Urothelium cell line (cell line): Measurements from ENCODE around the gene FAM228B.
"Not testable (repeated sequence)": the region's sequence is repeated elsewhere in the genome, so short reads cannot be mapped to it uniquely, and the experiment has no call there.

Experiments
- DNase-seq: peaks from one replicate; pipeline ENCODE4 v3.0.0; 2011; ENCODE audit warnings: low spot score, mixed read lengths
- FAIRE-seq: peaks from 2 replicates; lab custom pipeline; 2011; peaks lifted over from hg19 to GRCh38; lab: Jason Lieb, UNC

Gene FAM228B

DNA sequence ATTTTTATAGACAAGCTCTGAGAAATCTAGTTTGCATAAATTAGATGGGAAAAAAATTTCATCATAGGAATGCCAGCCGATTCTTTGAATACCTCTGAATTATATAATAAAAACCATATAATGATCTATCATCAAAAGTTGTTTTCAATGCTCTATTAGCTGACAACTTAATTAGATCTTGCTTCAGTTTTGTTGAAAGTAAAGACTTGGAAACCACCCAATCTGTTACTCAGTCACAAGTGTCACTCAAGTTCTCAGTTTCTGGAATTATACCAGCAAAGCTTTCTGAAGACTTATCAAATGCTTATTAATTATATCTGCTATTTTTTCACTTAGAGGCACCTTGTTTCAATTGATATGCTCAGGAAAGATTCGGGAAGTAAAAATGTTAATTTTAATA is 21.3 kb upstream of the FAM228B start:
- FAIRE-seq = no peak

DNA sequence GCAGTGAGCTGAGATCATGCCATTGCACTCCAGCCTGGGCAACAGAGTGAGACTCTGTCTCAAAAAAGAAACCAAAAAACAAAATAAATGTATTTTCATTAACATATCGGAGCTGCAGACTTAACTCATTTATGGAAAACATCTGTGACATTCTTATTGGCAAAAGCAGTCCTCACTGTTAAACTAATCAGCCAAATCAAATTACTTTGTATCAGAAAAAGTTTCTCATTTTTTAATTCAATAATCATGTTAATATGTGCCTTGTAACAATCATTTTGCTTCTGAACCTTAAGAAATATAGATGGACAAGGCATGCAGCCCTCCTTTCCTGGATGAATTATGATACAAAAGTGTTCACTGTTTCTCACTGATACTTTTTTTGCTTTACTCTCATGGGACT is 20.6 kb upstream of the FAM228B start:
- FAIRE-seq (no peak), DNase-seq (no peak)

More for the DNA sequence above, 21.3 kb upstream of the FAM228B start:
- DNase-seq = no peak

DNA sequence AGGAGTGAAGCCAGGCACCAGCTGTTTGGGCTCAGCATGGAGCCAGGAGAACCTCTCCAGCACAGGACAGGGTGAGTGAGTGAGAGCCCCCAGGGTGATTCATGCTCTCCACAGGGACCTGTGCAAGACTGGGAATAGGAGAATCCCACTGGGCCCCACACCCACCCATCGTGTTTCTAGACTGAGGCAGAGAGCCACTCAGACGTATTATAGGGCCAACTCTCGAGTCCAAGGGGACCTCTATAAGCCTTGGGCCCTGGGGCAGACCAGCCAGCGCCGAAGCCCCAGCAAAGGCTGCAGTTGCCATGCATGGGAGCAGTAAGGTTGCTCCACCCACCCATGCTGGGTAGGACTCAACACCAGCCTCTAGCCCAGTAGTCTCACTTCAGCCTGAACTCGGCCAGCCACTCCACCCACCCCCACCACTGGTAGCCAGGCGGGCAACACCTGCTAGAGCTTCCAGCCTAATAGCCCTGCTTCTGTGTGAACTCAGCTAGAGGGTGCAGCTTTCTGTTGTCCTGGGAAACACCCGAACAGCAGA is 19.1 kb upstream of the FAM228B start:
- DNase-seq (no peak), FAIRE-seq (peak; percentile 30)

DNA sequence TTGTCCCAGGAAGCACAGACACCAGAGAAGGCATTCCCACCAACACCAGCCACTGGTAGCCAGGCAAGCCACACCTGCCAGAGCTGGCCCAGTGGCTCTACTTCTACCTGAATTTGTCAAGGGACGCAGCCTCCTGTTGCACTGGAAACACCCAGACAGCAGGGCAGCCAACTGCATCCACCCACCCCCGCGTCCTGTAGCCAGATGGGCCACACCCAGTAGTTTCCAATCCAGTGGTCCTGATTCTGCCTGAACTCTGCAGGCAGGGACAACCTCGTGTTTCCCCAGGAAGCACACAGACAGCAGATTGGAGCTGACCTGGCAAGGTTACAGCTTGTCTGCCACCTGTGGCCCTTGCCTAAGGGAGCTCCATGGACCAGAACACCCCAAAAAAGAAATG is 18.4 kb upstream of the FAM228B start:
- DNase-seq = no peak
- FAIRE-seq = no peak

DNA sequence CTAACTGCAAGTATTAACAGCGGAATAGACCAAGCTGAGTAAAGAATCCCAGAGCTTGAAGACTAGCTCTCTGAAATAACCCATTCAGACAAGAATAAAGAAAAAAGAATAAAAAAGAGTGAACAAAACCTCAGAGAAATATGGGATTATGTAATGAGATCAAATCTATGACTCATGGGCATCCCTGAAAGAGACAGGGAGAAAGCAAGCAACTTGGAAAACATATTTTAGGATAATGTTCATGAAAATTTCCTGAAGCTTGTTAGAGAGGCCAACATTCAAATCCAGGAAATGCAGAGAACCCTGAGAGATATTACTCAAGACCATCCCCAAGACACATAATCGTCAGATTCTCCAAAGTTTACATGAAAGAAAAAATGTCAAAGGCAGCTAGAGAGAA is 17.5 kb upstream of the FAM228B start:
- no peak for DNase-seq
- FAIRE-seq = no peak

DNA sequence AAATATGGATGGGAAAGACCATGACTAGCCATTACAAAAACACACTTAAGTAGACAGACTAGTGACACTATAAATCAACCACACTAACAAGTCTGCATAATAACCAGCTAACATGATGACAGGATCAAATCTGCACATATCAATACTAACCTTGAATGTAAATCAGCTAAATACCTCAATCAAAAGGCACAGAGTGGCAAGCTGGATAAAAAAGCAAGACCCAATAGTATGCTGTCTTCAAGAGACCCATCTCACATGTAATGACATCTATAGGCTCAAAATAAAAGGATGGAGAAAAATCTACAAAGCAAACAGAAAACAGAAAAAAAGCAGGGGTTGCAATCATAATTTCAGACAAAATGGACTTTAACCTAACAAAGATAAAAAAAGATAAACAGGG is 16.5 kb upstream of the FAM228B start:
- no peak for DNase-seq
- FAIRE-seq = no peak

DNA sequence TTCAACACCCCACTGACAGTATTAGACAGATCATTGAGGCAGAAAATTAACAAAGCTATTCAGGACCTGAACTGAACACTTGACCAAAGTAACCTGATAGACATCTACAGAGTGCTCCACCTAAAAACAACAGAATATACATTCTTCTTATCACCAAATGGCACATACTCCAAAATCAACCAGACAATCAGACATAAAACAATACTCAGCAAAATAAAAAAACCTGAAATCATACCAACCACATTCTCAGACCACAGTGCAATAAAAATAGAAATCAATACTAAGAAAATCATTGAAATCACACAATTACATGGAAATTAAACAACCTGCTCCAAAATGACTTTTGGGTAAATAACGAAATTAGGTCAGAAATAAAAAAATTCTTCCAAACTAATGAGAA is 15.9 kb upstream of the FAM228B start:
- DNase-seq (no peak), FAIRE-seq (no peak)

DNA sequence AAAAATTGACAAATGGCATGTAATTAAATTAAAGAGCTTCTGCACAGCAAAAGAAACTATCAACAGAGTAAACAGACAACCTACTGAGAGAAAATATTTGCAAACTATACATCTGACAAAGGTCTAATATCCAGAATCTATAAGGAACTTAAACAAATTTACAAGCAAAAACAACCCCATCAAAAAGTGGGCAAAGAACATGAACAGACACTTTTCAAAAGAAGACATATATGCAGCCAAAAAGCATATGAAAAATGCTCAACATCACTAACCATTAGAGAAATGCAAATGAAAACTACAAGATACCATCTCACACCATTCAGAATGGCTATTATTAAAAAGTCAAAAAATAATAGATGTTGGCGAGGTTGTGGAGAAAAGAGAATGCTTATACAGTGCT is 13.8 kb upstream of the FAM228B start:
- FAIRE-seq, DNase-seq: not testable (repeated sequence)

DNA sequence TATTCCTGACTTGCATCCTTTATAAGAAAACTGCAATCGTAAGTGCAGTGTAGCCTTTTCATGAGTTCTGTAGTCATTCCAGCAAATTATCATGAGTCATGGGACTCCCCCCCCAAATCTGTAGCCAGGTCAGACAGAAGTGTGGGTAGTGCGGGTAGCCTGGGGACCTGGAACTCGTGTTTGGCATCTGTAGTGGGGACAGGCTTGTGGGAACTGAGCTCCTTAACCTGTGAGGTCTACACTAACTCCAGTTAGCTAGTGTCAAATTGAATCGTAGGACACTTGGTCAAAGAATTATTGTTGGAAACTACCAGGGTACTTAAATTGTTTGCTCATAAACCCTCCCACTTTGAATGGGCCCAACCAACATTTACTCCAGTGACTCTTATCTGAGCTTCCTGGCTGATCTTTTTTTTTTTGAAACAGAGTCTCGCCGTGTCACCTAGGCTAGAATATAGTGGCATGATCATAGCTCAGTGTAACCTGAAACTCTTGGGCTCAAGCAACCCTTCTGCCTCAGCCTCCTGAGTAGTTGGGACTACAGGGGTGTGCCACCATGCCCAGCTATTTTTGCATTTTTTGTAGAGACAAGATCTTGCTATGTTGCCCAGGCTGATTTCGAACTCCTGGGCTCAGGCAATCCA is 12.5 kb upstream of the FAM228B start:
- FAIRE-seq = no peak
- peak; percentile 17 for DNase-seq

DNA sequence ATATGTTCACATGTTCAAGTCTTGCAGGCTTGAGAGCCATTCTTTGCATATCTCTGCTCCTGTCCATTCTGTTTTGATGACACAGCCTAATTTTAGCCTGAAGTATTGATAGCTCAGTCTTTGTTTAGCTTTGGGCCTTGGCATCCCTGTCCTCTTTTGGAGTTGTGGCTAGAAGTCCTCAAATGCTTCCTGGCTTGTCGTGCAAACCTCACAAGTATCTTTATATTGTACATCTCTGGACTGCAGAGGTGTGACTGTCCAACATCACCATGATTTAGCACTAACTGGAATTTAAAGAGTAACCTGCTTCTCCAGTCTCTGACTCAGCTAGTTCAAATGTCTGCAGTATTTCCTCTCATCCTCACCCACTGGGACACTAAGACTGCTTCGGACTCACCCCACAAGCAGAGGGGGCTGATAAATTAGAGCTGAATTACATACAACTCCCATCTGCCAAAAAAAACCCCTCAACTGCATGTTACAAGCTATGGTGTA is 11.8 kb upstream of the FAM228B start:
- no peak for FAIRE-seq
- DNase-seq = peak; percentile 58

DNA sequence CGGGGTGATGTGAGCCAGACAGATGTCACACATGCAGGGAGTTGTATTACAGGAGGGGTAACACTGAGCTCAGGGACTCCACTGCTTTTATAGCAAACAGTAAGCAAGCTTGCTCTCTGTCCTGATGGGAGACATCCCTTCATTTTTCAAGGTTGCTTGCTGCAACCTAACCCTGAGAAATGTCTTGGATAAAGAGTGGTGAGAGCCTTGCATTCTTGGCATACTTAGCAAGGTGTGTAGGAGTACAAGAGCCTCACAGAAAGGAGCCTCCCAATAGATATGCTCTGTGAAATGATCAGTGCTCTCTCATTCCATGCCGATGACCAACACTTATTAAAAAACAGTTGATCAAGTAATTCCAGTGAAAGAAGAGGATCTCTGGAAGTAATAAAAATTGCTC is 8.2 kb upstream of the FAM228B start:
- no peak for FAIRE-seq

DNA sequence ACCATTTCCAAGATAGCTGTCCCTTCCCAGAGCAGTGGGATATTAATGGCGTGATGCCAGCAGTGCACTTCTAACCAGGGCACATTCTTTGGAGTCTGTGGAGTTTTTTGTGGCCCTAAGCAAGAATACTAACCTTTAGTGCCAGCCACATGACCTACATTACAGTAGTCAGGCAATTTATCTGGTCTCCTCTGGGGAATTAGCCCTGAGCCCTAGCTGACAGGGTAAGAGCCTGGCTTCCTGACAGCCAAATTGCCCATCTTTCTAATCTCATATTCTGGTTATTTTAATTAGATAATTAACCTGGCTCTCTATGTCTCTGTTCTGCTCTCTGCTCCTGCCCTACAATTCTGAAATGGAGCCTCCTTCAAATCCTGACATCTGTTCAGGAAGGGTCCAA is 5.4 kb upstream of the FAM228B start:
- no peak for FAIRE-seq

More for the DNA sequence above, 8.2 kb upstream of the FAM228B start:
- DNase-seq = peak; percentile 62

DNA sequence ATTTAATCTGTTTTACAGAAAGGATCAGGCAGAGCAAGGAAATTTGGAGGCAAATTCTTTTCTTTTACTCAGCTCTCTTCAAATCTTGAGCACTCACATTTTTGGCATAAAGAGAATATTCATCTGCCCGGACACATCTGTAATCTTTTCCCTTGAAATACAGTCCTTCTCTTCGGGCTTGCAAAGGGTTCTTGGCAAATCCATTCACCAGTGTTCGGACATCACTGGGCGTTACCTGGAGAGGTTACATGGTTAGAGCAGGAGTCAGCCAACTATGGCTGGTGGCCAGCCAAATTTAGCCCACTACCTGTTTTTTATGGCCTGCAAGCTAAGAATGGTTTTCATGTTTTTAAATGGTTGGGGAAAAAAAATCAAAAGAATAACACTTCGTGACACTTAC is 2.2 kb upstream of the FAM228B start:
- FAIRE-seq (no peak), DNase-seq (no peak)

More for the DNA sequence above, 5.4 kb upstream of the FAM228B start:
- DNase-seq = no peak

DNA sequence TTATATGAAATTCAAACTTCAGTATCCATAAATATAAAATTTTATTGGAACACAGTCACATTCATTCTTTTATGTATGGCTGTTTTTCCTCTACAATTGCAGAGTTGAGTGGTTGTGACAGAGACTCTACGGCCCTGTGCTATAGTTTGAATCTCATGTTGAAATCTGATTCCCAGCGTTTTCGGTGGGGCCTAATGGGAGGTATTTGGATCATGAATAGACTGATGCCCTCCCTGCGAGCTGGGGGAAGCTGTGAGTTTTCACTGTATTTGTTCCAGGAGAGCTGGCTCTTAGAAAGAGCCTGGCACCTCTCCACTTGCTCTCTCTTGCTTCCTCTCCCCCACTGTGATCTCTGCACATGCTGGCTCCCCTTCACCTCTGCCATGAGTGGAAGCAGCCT is 1.8 kb upstream of the FAM228B start:
- DNase-seq (no peak), FAIRE-seq (no peak)

DNA sequence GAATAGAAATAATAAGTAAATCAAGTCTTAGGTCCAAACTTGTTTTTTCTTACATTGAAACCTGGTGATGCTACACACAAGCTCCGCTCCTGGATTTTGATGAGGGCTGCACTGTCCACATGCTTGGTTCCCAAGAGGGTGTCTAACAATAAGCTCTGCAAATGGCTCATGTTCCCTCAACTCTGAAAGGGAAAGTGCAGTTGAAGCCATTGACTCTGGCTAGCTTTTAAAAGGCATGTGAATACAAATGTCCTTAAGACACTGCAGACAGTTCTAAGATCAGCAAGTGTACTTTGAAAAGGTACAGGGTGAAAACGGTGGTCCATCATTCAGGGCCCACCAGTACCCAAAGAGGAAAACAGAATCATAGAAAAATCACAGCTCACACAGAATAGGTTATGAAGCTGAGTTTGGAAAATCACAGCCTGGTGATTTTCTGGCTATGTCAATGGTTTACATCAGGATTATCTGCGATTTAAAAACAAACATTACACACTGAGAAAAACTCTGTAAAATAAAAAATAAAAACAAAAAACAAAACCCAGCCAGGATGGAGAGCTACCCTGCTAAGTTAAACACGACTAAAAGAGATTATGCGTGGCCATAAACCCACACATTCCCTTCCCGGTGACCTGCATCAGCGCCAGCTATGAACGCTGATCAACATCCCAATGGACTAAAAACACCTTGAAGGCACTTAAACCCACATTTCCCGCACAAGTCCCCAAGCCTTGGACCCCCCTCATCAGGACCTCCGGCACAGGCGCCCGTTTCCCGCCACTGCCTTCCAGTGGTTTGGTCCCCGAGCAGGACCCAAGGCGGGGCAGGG is 689 bp upstream of the FAM228B start:
- FAIRE-seq (no peak), DNase-seq (no peak)

DNA sequence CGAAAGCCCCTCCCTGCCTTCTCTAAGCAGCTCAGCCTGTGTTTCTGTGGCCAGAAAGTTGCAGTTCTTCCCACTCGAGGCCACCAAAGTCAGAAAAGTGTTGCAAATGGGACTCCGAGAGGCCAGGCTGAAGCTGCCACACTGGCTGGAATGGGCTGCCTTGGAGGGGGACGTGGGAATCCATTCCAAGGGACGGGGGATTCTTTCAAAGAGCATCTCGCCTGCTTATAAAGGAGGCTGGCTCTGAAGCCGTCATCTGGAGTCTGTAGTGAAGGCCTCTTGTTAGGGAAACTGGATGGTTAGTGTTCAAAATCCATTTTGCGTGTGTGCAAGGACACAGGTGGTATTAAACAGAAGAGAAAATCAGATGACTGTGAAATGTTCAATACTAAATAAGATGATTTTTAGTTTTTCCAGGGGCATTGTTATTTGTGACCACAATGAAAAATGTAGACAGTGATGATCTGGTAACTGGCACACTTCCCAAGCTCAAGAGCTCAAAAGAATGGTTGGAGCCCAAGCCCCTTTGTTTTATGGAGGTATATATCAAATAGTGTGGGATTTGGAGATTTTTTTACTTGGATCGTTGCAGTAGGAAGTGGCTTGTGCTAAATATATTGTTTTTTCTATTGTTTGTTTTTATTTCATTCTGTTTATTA is 782 bp downstream of the FAM228B start:
- FAIRE-seq (no peak), DNase-seq (peak; percentile 20)

DNA sequence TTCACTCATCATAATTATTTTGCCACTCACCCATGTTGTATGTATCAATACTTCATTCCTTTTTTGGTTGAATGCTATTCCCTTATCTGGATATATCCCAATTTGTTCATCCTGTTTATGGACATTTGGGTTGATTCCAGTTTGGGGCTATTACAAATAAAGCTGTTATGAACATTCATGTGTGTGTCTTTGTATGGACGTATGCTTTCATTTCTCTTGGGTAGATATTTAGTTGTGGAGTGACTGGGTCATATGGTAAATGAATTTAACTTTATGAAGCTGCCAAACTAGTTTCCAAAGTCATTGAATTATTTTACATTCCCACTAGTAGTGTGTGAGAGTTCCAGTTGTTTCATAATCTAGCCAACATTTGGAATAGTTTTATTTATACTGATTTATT is 2.7 kb downstream of the FAM228B start:
- FAIRE-seq (no peak), DNase-seq (no peak)

DNA sequence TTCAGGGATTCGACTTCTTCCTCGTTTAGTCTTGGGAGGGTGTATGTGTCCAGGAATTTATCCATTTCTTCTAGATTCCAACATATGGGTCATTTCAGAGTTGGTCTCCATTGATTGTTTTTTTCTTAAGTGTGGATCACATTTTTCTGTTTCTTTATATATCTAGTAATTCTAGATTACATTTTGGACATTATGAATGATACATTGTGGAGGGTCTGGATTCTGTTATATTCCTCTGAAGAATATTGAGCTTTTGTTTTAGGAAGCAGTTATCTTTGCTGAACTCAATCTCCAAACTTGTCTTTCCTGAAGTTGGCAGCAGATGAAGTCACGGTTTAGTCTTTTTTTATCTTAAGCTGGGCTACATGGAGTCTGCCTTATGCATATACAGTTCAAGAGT is 9.3 kb downstream of the FAM228B start:
- FAIRE-seq (no peak), DNase-seq (no peak)

DNA sequence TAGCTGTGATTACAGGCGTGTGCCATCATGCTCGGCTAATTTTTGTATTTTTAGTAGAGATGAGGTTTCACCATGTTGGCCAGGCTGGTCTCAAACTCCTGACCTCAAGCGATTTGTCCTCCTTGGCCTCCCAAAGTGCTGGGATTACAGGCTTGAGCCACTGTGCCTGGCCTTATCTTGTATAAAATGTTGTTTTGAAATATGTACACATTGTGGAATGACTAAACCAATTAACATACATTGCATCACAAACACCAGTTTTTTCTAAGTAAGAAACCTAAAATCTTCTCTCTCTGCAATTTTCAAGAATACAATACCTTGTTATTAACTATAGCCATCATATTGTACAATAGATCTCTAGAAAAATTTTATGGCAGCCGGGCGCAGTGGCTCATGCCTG is 17.0 kb downstream of the FAM228B start:
- DNase-seq = not testable (repeated sequence)

DNA sequence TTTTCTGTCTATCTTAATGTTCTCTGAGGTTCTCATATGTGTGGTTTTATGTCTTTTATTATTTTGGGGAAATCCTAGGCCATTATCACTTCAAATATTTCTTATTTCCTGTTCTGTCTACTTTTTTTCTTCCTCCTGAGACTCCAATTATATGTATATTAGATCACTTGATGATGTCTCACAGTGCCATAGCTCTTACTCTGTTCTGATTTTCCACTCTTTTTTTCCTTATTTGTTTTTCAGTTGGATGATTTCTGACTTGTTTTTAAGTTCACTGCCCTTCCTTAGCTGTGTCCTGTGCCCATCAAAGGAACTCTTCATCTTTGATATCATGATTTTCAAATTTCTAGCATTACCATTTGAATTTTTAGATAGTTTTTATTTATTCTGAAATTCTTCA is 24.1 kb downstream of the FAM228B start:
- DNase-seq (no peak), FAIRE-seq (no peak)

More for the DNA sequence above, 17.0 kb downstream of the FAM228B start:
- not testable (repeated sequence) for FAIRE-seq

DNA sequence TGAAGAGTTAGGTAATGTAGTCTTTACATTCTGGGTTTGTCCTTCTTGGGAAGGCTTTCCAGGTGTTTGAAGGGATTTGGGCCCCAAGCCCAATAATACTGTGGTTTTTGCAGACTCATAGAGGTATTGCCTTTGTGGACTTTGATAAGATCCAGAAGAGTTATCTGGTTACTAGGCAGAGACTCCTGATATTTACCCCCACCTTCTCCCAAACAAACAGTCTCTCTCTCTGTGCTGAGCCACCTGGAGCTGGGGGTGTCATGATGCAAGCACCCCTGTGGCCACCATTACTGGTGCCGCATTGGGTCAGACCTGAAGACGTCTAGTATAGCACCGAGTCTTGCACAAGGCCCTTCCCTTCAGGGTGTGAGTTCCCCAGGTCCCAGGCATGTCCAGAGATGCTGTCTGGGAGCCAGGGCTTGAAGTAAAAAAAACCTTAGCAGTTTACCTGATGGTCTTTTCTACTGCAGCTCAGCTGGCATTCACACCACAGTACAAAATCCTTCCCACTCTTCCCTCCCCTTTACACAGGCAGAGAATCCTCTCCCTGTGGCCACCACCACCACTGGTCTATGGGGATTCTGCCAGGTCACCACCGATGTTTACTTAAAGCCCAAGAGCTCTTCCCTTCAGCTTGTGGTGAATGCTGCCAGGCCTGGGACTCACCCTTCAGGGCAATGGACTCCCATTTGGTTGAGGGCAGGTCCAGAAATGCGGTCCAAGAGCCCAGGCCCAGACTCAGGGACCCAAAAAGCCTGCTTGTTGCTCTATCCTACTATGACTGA is 29.3 kb downstream of the FAM228B start:
- no peak for DNase-seq
- FAIRE-seq = no peak
